HG03354 (cell line): ENCODE results near the gene THSD4.
"Not testable (repeated sequence)": the region's sequence is repeated elsewhere in the genome, so short reads cannot be mapped to it uniquely, and the experiment has no call there.

Experiments used
- ATAC-seq: cut with Tn5 transposase; IDR thresholded peaks from one replicate; pipeline ENCODE4 v1.9.1; 2021; ENCODE audit warnings: mild to moderate bottlenecking; ENCODE audit not compliant: unreplicated experiment, poor library complexity, severe bottlenecking

Gene THSD4

DNA sequence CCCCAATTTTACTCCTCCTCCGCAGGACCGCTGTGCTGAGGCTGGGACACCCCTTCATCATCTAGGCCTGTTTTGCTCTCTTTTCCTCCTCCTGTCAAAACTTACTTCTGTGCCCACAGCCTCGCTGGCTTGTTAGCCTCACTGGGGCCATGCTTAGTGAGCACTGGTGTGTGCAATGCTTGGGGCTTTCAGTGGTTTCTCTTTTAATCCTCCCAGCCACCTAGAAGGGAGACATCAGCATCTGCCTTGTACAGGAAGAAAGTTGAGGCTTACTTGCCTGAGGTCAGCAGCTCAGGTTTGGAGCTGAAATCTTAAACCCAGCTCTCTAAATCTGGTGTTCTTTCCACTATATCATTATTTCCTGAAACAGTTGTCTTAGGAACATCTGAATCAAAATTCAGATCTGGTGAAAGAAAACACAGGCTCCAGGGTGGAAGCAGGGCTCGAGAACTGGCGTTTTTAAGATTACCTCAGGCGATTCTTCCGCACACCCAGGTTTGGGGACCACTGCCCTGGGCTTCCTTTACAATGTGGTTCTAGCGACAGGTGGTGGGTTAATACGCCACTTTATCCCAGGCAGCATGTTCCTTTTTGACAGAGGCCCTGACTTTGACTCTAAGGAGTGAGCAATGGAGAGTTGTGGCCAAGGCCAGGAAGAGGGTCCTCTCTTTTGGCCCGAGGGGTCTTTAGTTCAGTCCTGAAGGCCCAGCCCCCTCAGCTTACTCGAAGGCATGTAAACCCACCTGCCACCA is 3.8 kb downstream of the THSD4 start:
- ATAC-seq, result no peak

DNA sequence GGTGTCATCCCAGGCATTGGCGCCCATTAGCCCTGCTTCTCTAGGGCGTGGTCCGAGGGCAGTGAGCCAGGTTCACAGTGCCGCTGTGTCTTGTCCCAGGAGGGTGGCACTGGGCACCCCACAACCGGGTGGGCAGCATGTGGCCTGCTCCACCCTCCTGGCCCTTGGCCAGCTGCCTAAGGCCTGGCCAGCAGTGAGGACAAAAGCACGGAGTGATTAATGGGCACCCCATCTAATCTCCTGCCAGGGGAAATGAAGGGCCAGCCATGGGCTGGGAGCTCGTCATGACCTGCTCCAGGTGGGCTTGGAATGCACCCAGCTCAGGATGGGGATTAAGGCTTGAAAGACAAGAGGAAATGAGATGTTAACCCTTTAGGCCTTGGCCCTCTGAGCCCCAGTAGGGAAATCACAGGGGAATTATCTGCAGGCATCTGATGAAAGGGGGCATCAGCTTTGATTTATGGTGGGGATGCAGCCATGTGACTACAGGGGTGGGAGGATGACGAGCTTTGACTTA is 5.2 kb downstream of the THSD4 start:
- ATAC-seq, result no peak

DNA sequence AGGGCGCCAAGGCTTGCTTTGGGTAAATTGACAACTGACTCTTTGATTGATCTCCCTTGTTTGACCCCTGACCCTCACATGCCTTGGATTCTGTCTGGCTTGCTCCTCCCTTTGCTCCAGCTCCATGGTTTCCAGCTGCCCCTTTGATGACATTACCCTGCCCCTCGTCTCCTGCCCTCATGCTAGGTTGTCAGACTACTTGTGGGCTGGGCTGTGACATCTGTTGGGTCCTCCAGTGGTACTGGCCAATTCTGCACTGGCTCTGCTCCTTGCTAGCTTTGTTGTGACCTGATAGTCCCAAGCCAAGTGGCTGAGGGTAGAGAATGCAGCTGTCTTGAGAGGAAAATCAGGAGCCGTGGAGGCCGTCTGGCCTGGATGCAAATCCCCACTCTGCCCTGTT is 6.2 kb downstream of the THSD4 start:
- ATAC-seq, result no peak

DNA sequence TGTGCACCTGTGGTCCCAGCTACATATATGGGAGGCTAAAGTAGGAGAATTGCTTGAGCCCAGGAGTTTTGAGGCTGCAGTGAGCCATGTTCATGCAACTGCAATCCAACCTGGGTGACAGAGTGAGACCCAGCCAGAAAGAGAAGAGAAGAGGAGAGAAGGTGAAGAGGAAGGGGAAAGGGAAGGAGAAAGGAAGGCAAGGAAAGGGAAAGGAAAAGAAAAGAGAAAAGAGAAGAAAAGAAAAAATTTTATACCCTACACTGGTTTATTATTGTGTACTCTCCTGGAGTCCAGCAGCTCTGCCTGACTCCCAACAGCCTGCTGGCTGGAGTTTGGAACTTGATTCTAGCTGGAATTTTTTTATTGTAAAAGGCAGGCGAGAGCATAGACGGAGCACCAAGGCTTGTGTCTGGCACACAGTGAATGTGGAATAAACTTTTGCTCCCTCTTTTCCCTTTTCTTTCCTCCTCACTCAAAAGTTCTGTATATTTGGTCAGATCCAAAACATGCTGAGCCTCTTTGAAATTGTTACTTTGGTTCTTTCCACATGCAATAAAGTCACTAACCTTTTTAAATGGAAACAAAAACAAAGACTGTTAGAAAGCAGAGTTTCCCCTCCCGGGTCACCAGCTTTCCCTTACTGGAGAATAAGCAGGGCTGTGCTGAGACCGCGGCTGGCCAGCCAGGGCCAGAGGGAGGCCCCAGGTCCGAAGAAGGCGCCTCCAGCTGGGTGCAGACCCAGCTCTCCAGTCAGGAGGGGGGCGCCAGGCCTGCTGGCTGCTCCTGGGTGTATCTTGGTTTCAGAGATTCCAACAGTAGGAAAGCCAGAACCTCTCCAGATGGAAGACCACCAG is 9.9 kb downstream of the THSD4 start:
- ATAC-seq, result no peak

DNA sequence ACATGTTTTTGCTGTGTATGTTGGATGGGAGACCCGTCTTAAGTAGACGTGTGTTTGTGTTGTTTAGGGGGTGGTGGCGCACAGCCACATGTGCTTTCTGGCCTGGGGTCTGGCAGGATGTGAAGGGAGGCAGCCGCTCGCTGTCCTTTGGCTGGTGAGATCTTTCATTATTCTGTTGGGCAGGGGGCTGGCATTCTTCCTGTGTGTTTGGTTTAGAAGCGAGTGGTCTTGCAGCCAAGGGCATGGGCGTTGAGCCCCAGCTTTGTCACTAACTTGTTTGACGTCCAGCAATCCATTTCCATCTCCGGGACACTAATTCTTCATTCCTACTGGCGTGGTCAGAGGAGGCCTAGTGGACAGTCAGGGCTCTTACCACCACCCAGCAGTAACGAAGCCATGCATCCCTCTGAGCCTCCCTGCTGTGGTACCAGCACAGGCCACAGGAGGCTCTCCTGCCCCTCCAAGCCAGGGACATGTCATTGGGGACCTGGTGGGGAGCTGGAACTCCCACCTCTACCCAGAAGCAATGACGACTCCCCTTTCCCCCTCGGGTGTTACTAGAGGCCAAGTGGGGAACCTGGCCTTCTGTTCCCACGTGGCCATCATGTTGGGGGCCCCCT is 10.7 kb downstream of the THSD4 start:
- no peak for ATAC-seq

DNA sequence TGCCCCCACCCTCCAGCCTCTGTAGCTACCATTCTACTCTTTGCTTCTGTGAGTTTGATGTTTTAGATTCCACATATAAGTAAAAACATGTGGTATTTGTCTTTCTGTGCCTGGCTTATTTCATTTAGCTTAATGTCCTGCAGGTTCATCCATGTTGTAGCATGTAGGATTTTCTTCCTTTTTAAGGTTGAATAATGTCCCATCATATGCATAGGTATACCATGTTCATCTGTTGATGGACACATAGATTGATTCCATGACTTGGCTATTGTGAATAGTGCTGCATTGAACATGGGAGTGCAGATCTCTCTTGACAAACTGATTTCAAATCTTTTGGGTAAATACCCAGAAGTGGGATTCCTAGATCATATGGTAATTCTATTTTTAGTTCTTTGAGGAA is 11.8 kb downstream of the THSD4 start:
- ATAC-seq, result no peak

DNA sequence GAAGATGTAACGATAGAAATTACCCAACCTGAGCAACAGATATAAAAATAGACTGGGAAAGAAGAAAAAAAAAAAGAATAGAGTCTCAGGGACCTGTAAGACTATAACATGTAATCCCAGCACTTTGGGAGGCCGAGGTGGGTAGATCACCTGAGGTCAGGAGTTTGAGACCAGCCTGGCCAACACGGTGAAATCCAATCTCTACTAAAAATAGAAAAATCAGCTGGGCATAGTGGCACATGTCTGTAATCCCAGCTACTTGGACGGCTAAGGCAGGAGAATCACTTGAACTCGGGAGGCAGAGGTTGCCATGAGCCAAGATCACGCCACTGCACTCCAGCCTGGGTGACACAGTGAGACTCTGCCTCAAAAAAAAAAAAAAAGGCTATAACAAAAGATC is 12.9 kb downstream of the THSD4 start:
- not testable (repeated sequence) for ATAC-seq

DNA sequence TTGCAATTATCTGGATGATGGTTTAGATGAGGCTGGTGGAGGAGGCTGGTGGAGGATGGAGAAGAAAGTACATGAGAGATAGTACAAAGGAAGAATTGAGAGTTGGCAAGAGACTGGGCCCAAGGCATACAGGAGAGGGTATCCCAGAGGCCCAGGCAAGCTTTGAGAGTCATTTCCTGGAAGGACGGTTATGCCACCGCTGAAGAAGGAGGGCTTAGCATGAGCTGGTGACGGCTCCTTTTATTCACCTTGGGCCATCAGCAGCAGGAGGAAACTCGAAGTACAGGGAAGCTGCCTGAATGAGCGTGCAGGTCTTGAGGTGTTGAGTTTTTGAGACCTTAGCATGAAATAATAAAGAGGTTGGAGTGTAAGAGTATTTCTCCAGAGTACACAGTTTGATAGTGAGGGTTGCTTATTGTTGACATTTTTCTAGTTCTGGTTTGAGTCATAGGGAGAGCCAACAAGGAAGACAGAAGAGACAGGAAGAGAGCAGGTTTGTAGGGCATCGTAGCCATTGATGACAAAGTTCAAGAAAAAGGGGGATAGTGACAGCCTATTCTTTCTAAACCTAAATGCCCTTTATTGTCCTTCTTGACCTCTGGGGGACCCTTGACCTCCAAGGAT is 13.8 kb downstream of the THSD4 start:
- no peak for ATAC-seq

DNA sequence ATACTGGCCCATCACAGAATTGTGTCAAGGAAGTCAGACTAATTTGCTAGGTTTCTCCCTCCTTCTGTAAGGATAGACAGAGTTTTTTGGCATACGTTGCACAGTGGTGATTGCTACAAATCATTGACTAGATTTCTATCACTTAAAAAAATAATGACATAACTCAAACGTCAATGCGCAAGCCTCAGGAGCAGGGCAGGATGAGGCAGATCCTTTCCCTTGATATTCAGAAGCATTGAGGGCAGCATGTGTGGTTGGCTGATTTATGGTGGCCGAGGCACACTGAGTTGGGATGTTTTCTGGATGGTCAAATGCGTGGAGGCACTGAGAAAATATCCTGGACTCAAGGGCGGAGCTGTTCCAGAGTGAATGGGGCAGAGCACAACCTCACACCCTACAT is 14.4 kb downstream of the THSD4 start:
- ATAC-seq, result no peak

DNA sequence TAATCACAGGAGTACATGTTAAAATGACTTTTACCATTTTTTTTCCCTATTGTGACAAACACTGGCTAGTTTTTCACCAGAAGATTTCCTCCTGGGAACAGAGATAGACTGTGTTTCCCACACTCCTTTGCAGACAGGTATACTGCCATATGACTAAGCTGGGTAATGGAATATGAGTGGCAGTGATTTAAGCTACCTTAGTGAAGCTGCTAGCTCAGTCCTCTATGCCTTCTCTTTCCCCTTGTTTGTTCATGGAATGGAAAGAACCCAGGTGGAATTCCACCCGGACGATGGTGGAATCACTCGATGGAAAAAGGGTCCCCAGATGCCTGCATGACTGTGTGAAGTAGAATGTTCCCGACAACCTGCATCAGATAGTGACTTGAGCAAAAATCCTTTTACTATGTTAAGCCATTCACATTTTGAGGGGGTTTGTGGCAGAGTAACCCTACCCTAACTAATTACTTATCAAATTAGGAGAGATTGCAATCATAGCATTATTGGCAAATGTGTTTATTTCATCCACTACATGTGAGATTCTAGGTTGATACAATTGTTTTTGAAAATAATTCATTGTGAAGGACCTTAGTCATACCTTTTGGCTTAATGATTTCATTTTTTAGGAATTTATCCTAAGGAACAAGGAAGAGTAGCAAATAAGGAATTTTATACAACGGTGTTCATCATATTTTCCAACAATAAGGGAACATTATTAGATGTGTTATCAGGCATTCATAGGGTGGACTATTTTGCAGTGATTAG is 16.5 kb downstream of the THSD4 start:
- no peak for ATAC-seq

DNA sequence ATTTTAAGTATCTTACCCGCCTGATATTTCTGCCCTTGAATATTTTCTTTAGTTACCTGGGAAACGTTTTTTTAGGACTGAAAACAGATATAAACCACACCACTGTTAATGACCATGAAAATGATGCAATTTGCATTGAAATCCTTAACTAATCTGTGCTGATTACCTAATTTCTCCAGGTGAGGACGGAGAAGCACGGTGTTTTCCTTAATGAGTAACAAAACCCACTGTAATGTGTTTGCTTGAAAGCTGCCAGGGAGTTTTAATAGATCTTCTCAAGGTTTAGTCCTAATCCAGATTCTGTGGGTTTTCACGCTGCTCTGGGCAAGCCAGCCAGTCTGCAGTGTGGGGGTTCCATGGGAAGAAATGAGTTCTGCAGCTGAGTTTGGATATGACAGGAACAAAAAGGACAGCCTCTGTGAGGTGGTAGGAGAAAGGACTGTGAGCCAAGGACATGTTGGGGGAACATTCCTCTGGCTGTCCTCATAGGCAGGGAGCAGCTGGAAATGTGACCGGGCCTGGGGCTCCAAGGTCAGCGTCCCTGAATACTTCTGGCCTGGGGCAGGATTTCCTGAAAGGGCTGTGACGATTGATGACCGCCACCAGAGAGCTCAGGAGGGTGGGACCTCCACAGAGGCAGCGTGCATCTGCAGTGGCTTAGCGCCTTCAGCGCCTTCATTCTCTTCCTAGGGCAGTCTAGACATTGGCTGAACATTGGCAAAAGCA is 18.6 kb downstream of the THSD4 start:
- no peak for ATAC-seq

DNA sequence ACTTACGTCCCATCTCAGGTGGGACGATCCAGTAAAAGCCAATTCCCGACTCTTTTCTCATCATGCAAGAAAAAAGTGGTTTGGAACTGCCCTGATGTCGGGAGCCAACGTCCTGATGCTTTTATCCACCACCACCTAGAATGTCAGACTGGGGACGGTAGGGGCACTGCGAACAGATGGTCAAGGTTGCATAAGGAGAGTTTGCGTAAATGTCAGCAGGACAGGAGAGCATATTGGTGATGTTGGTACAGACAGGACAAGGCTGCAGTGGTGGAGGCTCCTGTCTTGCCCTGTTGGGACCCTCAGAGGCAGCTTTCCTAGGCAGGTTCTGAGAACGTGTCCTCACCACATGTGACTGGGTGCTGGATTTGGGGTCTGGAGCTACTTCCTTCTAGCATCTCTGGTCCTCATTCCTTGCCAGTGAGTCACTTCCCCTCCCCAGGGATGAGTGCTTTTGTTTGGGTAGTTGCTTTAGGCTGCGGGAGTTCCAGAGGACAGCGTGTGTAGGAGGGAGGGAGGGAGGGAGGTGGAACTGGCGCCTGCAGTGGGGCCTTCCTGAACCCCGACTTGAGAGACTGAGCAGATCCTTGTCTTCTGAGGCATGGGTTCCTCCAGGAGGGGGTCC is 21.0 kb downstream of the THSD4 start:
- no peak for ATAC-seq

DNA sequence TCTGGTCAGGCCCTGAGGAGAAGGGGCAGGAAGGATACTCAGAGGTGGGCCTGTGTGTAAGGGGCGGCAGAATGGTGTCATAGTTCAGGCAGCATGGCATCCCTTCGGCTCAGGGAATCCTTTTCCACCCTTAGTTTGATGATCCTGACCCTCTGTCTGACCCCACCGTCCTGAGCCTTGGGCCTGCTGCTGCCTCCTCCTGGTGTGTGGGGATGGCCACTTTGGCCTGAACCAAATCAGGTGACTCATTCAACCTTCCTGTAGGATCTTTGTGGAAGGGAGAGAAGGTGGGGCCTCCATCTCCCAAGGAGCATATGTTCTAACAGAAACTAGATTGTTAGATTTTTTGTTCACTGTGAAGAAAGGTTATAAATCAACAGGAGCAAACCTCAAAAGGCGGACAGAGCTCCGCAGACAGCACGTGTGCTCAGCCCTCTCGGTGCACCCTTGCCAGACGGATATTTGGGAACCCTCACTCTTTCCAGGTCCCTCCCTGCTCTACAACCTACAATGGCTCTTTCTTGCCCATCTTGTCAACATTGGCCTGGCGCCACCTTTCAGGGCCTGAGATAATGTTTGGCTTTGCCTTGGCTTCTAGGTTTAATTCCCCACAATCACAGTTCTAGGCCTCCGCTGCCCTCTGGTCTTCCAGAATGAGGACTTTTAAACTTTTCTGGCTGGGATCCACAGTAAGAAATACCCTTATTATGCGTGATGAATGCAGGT is 21.7 kb downstream of the THSD4 start:
- no peak for ATAC-seq

DNA sequence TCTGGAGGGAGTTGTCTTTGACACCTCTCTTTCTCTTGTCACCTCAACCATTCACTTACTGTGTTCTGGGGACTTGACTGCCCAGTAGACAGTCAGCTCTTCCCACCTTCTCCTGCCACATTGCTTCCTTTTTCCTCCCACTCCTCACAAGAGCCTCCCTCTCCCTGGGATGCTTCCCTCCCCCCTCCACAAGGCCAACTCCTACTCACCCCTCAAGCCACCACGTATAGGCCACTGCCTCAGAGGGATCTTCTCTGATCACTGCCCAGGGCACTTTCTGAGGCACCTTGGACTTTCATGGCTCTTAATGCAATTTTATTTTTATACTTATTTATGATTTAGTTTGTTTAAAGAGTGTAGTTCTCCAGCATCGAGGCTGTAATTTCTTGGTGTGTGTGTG is 23.2 kb downstream of the THSD4 start:
- no peak for ATAC-seq

DNA sequence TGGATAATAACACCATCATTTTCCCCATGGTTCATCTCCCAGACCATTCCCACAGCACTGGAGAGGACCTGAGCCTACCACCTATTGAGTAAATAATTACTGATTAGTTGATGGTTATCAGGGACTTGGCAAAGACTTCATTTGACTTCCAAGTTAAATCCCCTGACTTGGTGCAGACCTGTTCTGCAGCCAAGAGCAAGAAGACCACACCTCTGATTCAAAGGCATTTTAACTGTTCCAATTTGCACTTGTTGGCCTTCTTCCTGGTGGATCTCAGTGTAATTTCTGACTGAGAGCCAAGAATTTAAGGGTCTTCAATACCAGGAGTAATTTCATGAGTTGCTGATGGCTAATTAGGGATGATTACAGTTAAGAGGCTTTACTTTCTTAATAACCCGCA is 24.0 kb downstream of the THSD4 start:
- ATAC-seq, result no peak

DNA sequence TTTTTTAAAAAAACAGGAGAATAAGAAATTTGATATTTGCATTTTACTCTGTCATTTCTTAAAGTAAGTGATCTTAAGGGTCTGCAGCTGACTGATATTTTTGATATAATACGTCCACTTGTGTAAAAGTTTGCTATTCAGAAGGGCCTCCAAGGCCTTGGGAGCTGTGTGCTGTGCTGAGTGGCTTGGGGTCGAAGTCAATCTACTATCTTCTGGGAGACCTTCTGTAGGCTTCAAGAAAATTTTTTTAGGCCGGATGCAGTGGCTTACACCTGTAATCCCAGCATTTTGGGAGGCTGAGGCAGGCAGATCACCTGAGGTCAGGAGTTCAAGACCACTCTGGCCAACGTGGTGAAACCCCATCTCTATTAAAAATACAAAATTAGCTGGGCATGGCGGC is 26.3 kb downstream of the THSD4 start:
- no peak for ATAC-seq

DNA sequence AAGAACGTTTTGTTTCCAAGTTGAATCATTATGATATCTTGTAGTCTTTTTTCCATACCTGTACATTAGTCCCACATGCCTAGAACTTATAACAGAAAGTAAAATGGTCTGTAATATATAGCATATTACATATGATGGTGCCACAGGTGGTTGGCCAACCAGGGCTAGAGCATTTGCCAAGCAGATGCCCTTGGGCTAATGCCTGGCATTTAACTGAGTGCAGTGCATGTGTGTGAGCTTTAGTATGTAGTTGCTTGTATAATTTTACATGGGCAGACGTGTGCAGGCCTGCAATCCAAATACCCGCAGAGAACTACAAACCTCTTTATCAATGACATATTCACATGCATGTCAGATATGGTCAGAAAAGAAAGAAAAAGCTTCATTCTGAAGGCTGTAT is 27.5 kb downstream of the THSD4 start:
- no peak for ATAC-seq
